Measurements from ENCODE around the gene GLS2. TPM values are rescaled to one million over a fixed set of nuclear protein-coding genes. Genes with fewer than 3 reads are reported as not detected.

Gene GLS2
- total and polyA plus RNA-seq, 10 donors, result 0.83 to 2.4 (median 1.7) TPM

- H3K27ac ChIP-seq, result no peak overlapping the region
- 87 to 96% (median 95%) methylated on average over 4 of the region's 4 CpGs for WGBS, 5 donors
- H3K27me3 ChIP-seq (replicated peaks in 1 of 7), result no peaks in the 10 kb centered on the region
- H3K36me3 ChIP-seq, result no peaks in the 10 kb centered on the region
- H3K9me3 ChIP-seq, result no peaks in the 10 kb centered on the region
- H3K4me3 ChIP-seq, result no peak overlapping the region
- intact Hi-C loops (cut with DNase I; ENCODE audit: low total_unique reads), result no loop called here
- no peak for TF ChIP-seq POLR2AphosphoS5 (IDR thresholded peaks at IDR 0.05)
- no peak for TF ChIP-seq CTCF (IDR thresholded peaks at IDR 0.05 in 8 of 11, conservative IDR thresholded peaks at IDR 0.05 in 3 of 11)
- TF ChIP-seq POLR2A (IDR thresholded peaks at IDR 0.05), result no peak
- H3K4me1 ChIP-seq, result peaks cover 0 to 9% (median 0%) of the 10 kb centered on the region in 6 donors
- no peak for DNase-seq
Measured at GRCh38 chr12:56457817-56458216, 30.1 kb downstream of the GLS2 start.

- 88 to 95% (median 90%) methylated on average over 5 of the region's 5 CpGs for WGBS, 5 donors
Measured at GRCh38 chr12:56454557-56454956, 33.4 kb downstream of the GLS2 start, which contains the start of gene MIP. MIP (minus strand) TSS chr12:56454657; CDS start chr12:56454613, 44 bp downstream.

GRCh38 chr12:56451147-56451546, 36.8 kb downstream of the GLS2 start:
- no peak overlapping the region for H3K4me3 ChIP-seq
- no peak for DNase-seq
- no peaks in the 10 kb centered on the region for H3K9me3 ChIP-seq
- no peak for TF ChIP-seq CTCF (IDR thresholded peaks at IDR 0.05 in 8 of 11, conservative IDR thresholded peaks at IDR 0.05 in 3 of 11)
- no peak for TF ChIP-seq POLR2A (IDR thresholded peaks at IDR 0.05)
- TF ChIP-seq POLR2AphosphoS5 (IDR thresholded peaks at IDR 0.05), result no peak
- H3K27me3 ChIP-seq (replicated peaks in 1 of 7), result no peaks in the 10 kb centered on the region
- H3K4me1 ChIP-seq, result peaks cover 4 to 29% (median 19%) of the 10 kb centered on the region in 6 donors
- H3K27ac ChIP-seq, result no peak overlapping the region
- intact Hi-C loops (cut with DNase I; ENCODE audit: low total_unique reads), result no loop called here
- H3K36me3 ChIP-seq, result no peaks in the 10 kb centered on the region
- WGBS, 5 donors, result 70 to 78% (median 74%) methylated on average over 5 of the region's 5 CpGs

More at GRCh38 chr12:56454557-56454956, 33.4 kb downstream of the GLS2 start, which contains the start of gene MIP:
- intact Hi-C loops (cut with DNase I; ENCODE audit: low total_unique reads), result no loop called here
- H3K27ac ChIP-seq, result no peak within 1 kb of the TSS
- H3K36me3 ChIP-seq, result no peaks in the 10 kb centered on the region
- H3K4me1 ChIP-seq, result peaks cover 0 to 9% (median 4%) of the 10 kb centered on the region in 6 donors
- DNase-seq, result no peak
- H3K9me3 ChIP-seq, result no peaks in the 10 kb centered on the region
- no peaks in the 10 kb centered on the region for H3K27me3 ChIP-seq (replicated peaks in 1 of 7)
- no peak within 1 kb of the TSS for H3K4me3 ChIP-seq
- TF ChIP-seq POLR2A (IDR thresholded peaks at IDR 0.05) (no peak), POLR2AphosphoS5 (IDR thresholded peaks at IDR 0.05) (no peak), CTCF (IDR thresholded peaks at IDR 0.05 in 8 of 11, conservative IDR thresholded peaks at IDR 0.05 in 3 of 11) (no peak)

- Histone ChIP-seq H3K36me3 (no peaks in the 10 kb centered on the region), H3K4me1 (peaks cover 4 to 29% (median 19%) of the 10 kb centered on the region in 6 donors), H3K9me3 (no peaks in the 10 kb centered on the region), H3K27me3 (replicated peaks in 1 of 7) (no peaks in the 10 kb centered on the region), H3K4me3 (no peak overlapping the region), H3K27ac (peak overlapping the region in 6 of 8 donors; percentile 64 to 92 (median 88))
- 85 to 91% (median 88%) methylated on average over 3 of the region's 3 CpGs for WGBS, 5 donors
- no peak for TF ChIP-seq POLR2AphosphoS5 (IDR thresholded peaks at IDR 0.05)
- no peak for TF ChIP-seq POLR2A (IDR thresholded peaks at IDR 0.05)
- no peak for TF ChIP-seq CTCF (IDR thresholded peaks at IDR 0.05 in 8 of 11, conservative IDR thresholded peaks at IDR 0.05 in 3 of 11)
- intact Hi-C loops (cut with DNase I; ENCODE audit: low total_unique reads), result no loop called here
- DNase-seq, result no peak
Measured at GRCh38 chr12:56450241-56450640, 37.7 kb downstream of the GLS2 start.
